ENCODE data around the gene CACNA1D. TPM values are rescaled to one million over a fixed set of nuclear protein-coding genes. Genes with fewer than 3 reads are reported as not detected.

The CACNA1D gene
- total and polyA plus RNA-seq, 2 donors (not counting 1 experiment from before 2014, with no cell fraction given), result 0.17 to 0.37 TPM

DNA sequence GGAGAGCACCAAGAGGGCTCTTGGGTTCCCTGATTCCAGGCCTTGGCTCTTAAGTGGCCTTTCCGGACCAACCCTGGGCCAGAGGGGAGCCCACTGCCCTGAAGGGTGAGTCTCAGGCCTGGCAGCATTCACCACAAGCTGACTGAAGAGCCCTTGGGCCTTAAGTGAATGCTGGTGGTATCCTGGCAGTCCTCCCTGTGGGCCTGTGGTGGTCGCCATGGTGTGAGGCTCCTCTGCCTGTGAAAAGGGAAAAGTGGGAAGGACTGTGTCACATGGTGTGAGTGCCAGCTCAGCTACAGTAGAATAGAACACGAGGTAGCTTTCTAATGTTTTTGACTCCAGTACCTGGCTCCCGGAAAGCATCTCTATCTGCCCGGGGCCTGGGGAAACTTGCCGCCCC lies 336.5 kb downstream of the CACNA1D start:
- Histone ChIP-seq H2AFZ (ENCODE audit: low read length) (no peak overlapping the region), H3K4me2 (ENCODE audit: extremely low read depth, insufficient read depth, low read length) (no peak overlapping the region), H3K27me3 (ENCODE audit: control insufficient read depth, insufficient read depth, low read length) (no peaks in the 10 kb centered on the region), H3K9ac (ENCODE audit: insufficient read depth, low read length) (no peak overlapping the region), H4K20me1 (ENCODE audit: control insufficient read depth, extremely low read depth, insufficient read depth, low read length) (no peaks in the 10 kb centered on the region), H3K9me3 (ENCODE audit: control insufficient read depth, insufficient read depth, low read depth, low read length) (no peaks in the 10 kb centered on the region), H3K79me2 (ENCODE audit: control insufficient read depth, insufficient read depth, low read length) (no peaks in the 10 kb centered on the region), H3K36me3 (ENCODE audit: control insufficient read depth, insufficient read depth, low read length) (no peaks in the 10 kb centered on the region), H3K27ac (ENCODE audit: insufficient read depth, low read length) (no peak overlapping the region), H3K4me3 (replicated peaks in 1 of 4; ENCODE audit: control extremely low read depth in 1 of 4, insufficient read depth in 1 of 4, low read depth in 3 of 4, low read length in 4 of 4) (no peak overlapping the region), H3K4me1 (ENCODE audit: control insufficient read depth, extremely low read depth, insufficient read depth, low read length) (no peaks in the 10 kb centered on the region)
- DNase-seq (ENCODE audit: low read depth in 2 of 2), result no peak
- TF ChIP-seq CTCF (conservative IDR thresholded peaks at IDR 0.05 in 1 of 2, IDR thresholded peaks at IDR 0.05 in 1 of 2; ENCODE audit: low read depth in 1 of 2, low read length in 2 of 2) (no peak), EZH2 (IDR thresholded peaks at IDR 0.05; ENCODE audit: low read length, missing control alignments) (no peak)

DNA sequence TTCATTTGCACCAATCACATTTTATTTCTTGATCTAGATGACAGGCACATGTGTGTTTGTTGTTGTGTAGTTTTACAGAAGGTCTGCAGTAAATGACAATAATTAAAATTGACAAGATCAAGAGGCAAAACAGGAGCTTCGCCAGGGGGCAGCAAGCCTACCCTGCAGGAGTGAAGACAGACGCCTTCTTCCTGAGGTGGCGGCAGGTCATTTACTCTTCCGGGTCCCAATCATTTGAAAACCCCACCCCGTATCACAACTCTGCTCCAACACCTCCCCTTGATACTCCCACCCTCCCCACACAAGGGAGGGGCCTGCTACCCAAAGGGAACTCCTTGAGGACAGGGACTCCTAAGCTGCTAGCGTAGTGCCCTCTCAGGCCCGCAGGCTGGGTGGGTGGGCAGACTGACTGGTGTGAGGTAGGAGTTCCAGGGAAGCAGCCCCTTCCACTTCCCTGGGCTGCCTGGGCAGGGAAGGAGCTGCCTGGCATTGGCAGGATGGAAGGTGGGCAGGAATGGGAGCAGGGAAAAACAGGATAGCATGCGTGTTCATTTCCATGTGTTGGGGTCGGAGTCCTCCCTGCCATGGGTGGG lies 338.7 kb downstream of the CACNA1D start:
- Histone ChIP-seq H3K4me1 (ENCODE audit: control insufficient read depth, extremely low read depth, insufficient read depth, low read length) (no peaks in the 10 kb centered on the region), H3K79me2 (ENCODE audit: control insufficient read depth, insufficient read depth, low read length) (no peaks in the 10 kb centered on the region)

GRCh38 chr3:53833700-53834099 lies 339.3 kb downstream of the CACNA1D start:
- Histone ChIP-seq H4K20me1 (ENCODE audit: control insufficient read depth, extremely low read depth, insufficient read depth, low read length) (no peaks in the 10 kb centered on the region), H3K27me3 (ENCODE audit: control insufficient read depth, insufficient read depth, low read length) (no peaks in the 10 kb centered on the region), H3K4me2 (ENCODE audit: extremely low read depth, insufficient read depth, low read length) (no peak overlapping the region), H3K9ac (ENCODE audit: insufficient read depth, low read length) (no peak overlapping the region), H2AFZ (ENCODE audit: low read length) (no peak overlapping the region), H3K27ac (ENCODE audit: insufficient read depth, low read length) (no peak overlapping the region), H3K9me3 (ENCODE audit: control insufficient read depth, insufficient read depth, low read depth, low read length) (no peaks in the 10 kb centered on the region), H3K4me1 (ENCODE audit: control insufficient read depth, extremely low read depth, insufficient read depth, low read length) (no peaks in the 10 kb centered on the region), H3K4me3 (replicated peaks in 1 of 4; ENCODE audit: control extremely low read depth in 1 of 4, insufficient read depth in 1 of 4, low read depth in 3 of 4, low read length in 4 of 4) (no peak overlapping the region), H3K36me3 (ENCODE audit: control insufficient read depth, insufficient read depth, low read length) (no peaks in the 10 kb centered on the region), H3K79me2 (ENCODE audit: control insufficient read depth, insufficient read depth, low read length) (no peaks in the 10 kb centered on the region)
- DNase-seq (ENCODE audit: low read depth in 2 of 2), result no peak
- TF ChIP-seq CTCF (conservative IDR thresholded peaks at IDR 0.05 in 1 of 2, IDR thresholded peaks at IDR 0.05 in 1 of 2; ENCODE audit: low read depth in 1 of 2, low read length in 2 of 2) (no peak), EZH2 (IDR thresholded peaks at IDR 0.05; ENCODE audit: low read length, missing control alignments) (no peak)

More for the DNA sequence above, 338.7 kb downstream of the CACNA1D start:
- TF ChIP-seq EZH2 (IDR thresholded peaks at IDR 0.05; ENCODE audit: low read length, missing control alignments), result no peak
- TF ChIP-seq CTCF (conservative IDR thresholded peaks at IDR 0.05 in 1 of 2, IDR thresholded peaks at IDR 0.05 in 1 of 2; ENCODE audit: low read depth in 1 of 2, low read length in 2 of 2), result no peak
- no peaks in the 10 kb centered on the region for H3K9me3 ChIP-seq (ENCODE audit: control insufficient read depth, insufficient read depth, low read depth, low read length)
- H3K4me2 ChIP-seq (ENCODE audit: extremely low read depth, insufficient read depth, low read length), result no peak overlapping the region
- H3K4me3 ChIP-seq (replicated peaks in 1 of 4; ENCODE audit: control extremely low read depth in 1 of 4, insufficient read depth in 1 of 4, low read depth in 3 of 4, low read length in 4 of 4), result no peak overlapping the region
- H3K36me3 ChIP-seq (ENCODE audit: control insufficient read depth, insufficient read depth, low read length), result no peaks in the 10 kb centered on the region
- no peak overlapping the region for H3K27ac ChIP-seq (ENCODE audit: insufficient read depth, low read length)
- no peak overlapping the region for H3K9ac ChIP-seq (ENCODE audit: insufficient read depth, low read length)
- no peaks in the 10 kb centered on the region for H4K20me1 ChIP-seq (ENCODE audit: control insufficient read depth, extremely low read depth, insufficient read depth, low read length)
- DNase-seq (ENCODE audit: low read depth in 2 of 2), result no peak
- H3K27me3 ChIP-seq (ENCODE audit: control insufficient read depth, insufficient read depth, low read length), result no peaks in the 10 kb centered on the region
- no peak overlapping the region for H2AFZ ChIP-seq (ENCODE audit: low read length)
